ENCODE results near the gene PSMA7.
"Not testable (repeated sequence)": the region's sequence is repeated elsewhere in the genome, so short reads cannot be mapped to it uniquely, and the experiment has no call there.

The PSMA7 gene

DNA sequence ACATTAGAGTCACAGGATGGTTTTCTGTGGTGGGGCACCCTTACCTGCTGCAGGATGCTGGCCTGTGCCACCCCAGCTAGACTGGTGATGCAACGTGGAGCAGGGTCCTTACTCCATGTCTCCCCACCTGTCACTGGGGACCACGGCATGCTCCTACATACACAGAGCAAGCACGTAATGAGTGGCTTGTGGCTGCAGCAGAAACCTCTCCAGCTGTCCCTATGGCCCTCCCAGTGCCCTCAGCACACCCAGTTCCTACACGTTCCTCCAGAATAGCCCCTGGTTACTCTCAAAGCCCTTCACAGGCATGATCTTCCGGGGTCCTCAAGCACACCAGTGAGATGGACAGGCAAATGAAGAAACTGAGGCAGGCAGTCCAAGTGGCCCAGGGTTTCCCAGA is 24.1 kb downstream of the PSMA7 start:
- no peak for DNase-seq (ENCODE audit: low spot score)

- no peak for DNase-seq (ENCODE audit: low spot score)
These were observed 24.8 kb downstream of the PSMA7 start for GRCh38 chr20:62118113-62119043.

- DNase-seq (ENCODE audit: low spot score), result no peak
These were observed 25.5 kb downstream of the PSMA7 start for GRCh38 chr20:62117658-62118057.

GRCh38 chr20:62117362-62117646 is 25.9 kb downstream of the PSMA7 start:
- no peak for DNase-seq (ENCODE audit: low spot score)

GRCh38 chr20:62116558-62117361 is 26.4 kb downstream of the PSMA7 start:
- DNase-seq (ENCODE audit: low spot score), result no peak

DNA sequence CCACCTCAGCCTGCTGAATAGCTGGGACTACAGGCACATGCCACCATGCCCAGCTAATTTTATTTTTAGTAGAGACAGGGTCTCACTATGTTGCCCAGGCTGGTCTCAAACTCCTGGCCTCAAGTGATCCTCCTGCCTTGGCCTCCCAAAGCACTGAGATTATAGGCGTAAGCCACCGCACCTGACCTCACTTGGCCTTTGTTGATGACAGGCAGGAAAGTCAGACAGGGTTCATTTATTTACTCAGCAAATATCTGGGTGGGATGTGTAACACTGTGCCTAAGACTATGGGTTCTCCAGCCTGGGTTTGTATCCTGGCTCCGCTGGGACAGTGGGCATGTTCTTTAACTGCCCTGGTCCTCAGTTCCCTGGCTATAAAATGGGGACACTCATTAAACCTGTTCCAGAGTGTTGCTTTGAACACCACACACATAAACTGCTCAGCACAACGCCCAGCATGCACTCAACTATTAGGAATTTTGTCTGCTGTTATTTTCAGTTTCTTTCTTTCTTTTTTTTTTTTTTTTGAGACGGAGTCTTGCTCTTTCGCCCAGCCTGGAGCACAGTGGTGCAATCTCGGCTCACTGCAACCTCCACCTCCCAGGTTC is 27.3 kb downstream of the PSMA7 start:
- not testable (repeated sequence) for DNase-seq (ENCODE audit: low spot score)

DNA sequence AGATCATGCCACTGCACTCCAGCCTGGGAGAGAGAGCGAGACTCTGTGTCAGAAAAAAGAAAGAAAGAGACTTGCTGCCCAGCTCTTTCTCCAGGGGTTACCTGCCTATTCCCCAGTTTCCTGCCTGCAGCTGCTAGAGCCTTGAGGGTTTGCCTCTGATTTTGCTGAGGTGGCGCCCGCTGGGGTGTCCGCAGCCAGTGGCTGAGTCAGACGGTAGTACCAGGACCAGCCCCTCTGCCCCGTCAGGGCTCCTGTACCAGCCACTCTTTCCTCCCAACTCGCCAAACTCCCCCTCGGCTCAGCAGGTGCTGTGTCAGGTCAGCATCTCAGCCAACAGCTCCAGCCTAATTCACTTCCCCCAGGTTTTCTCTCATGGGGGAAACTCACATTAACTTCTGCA is 28.3 kb downstream of the PSMA7 start:
- DNase-seq (ENCODE audit: low spot score), result no peak

DNA sequence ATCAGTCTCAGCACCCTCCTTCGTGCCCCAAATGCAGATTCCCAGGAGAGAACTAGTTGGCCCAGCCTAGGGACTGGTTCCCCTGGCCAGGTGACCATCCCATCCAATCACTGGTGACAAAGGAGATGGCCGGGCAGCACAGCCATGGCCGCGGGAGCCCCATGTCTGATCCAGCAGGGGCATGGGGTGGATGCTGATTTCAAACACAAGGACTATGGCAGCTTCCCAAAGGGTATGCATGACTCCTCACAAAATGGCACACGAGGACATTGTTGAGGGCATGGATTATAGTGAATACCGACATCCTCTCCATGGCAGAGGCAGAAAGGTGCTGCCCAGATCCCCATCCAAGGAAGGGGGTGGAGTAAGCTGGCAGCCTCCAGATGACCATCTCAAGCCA is 30.8 kb downstream of the PSMA7 start:
- no peak for DNase-seq (ENCODE audit: low spot score)

- DNase-seq (ENCODE audit: low spot score), result no peak
These were observed 32.0 kb downstream of the PSMA7 start for GRCh38 chr20:62111148-62111547.

- no peak for DNase-seq (ENCODE audit: low spot score)
These were observed 37.6 kb downstream of the PSMA7 start for GRCh38 chr20:62105592-62105991.

DNA sequence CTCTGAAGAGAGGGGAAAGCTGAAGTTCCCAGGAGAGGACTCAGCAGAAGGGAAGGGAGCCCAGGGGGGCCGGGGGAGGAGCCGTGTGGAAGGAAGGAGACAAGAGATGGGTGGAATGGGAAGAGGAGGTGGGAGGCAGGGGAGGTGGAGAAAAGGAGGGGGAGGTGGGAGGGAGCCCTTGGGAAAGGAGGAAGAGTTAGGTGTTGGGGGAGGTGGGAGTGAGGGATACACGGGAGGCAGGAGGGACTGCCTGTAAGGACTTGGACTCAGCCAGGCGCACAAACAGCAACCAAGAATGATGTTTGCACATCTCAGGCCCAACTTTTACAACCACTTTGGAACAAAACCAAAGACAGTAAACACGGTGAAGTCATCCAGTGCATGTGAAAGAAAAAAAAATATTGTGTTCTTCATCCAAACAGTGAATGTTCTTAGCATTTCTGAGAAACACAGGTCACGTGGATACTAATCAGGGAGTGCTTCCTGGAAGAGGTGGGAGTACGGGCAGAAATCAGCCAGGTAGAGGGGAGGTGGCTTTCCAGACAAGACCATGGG is 38.3 kb downstream of the PSMA7 start:
- no peak for DNase-seq (ENCODE audit: low spot score)

- DNase-seq (ENCODE audit: low spot score), result no peak
These were observed 38.9 kb downstream of the PSMA7 start for GRCh38 chr20:62104234-62104789.

GRCh38 chr20:62103508-62104233 is 39.5 kb downstream of the PSMA7 start:
- DNase-seq (ENCODE audit: low spot score), result no peak

- no peak for DNase-seq (ENCODE audit: low spot score)
These were observed 42.1 kb downstream of the PSMA7 start for GRCh38 chr20:62101078-62101477.

- no peak for DNase-seq (ENCODE audit: low spot score)
These were observed 45.2 kb downstream of the PSMA7 start for GRCh38 chr20:62097881-62098407.

- no peak for DNase-seq (ENCODE audit: low spot score)
These were observed 46.5 kb downstream of the PSMA7 start for GRCh38 chr20:62096421-62097380.

- no peak for DNase-seq (ENCODE audit: low spot score)
These were observed 53.8 kb downstream of the PSMA7 start for GRCh38 chr20:62089393-62089792.

DNA sequence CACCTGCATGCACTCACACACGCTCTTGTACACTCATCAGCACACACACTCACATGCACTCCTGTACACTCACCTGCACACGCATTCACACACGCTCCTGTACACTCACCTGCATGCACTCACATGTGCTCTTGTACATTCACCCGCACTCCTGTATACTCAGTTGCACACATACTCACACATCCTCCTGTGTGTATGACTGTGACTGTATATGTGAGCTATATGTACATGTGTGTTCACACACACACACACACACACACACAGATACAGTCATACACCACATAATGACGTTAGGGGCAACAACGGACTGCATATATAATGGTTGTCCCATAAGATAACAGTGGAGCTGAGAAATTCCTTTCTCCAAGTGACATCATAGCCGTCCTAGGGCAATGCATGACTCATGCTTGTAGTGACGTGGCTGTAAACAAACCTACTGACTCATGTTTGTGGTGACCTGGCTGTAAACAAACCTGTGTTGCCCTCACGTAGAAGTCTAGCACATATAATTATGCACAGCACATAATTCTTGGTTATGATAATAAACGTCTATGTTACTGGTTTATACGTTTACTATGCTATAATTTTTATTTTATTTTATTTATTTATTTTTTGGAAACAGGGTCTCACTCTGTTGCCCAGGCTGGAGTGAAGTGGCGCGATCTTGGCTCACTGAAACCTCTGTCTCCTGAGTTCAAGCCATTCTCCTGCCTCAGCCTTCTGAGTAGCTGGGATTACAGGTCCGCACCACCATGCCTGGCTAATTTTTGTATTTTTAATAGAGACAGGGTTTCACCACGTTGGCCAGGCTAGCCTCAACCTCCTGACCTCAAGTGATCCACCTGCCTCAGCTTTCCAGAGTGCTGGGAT is 54.7 kb downstream of the PSMA7 start:
- DNase-seq (ENCODE audit: low spot score), result no peak

- no peak for DNase-seq (ENCODE audit: low spot score)
These were observed 55.6 kb downstream of the PSMA7 start for GRCh38 chr20:62087632-62088031.

Measured in HuH-7 (cell line).